DND-41 (cell line): ENCODE results near the gene HTT.

Source experiments
- CTCF ChIP-seq: IDR thresholded peaks from 2 replicates; pipeline ENCODE4 v1.5.1; 2012; ENCODE audit warnings: borderline replicate concordance, low read length, moderate library complexity, mild to moderate bottlenecking; ENCODE audit not compliant: poor library complexity, severe bottlenecking; ENCODE audit errors: extremely low read depth
- EZH2 ChIP-seq: IDR thresholded peaks from 3 replicates; pipeline ENCODE4 v1.6.1; 2012; ENCODE audit warnings: borderline replicate concordance, low read depth, mild to moderate bottlenecking, moderate library complexity, low read length, inconsistent platforms; ENCODE audit not compliant: severe bottlenecking

GRCh38 chr4:3189459-3189858, 115.0 kb downstream of the HTT start:
- no peak for TF ChIP-seq CTCF
- TF ChIP-seq EZH2, result no peak
